Endodermal cell (in vitro differentiated cells): ENCODE measurements around the gene AATF. TPM values are rescaled to one million over a fixed set of nuclear protein-coding genes. Genes with fewer than 3 reads are reported as not detected.
A peak's percentile ranks its signal among the peaks of the same experiment; 100 is the strongest.

Experiments
- DNase-seq: peaks from one replicate; pipeline ENCODE4 v3.0.0-alpha.2; 2017
- H3K27ac ChIP-seq: 2 replicates; pipeline ENCODE4 v1.5.1; 2013; ENCODE audit warnings: mild to moderate bottlenecking, low read depth, low read length, moderate library complexity
- H3K27me3 ChIP-seq: 2 replicates; pipeline ENCODE4 v1.6.1; 2013; ENCODE audit warnings: mild to moderate bottlenecking, low read length, moderate library complexity; ENCODE audit not compliant: insufficient read depth, control insufficient read depth, poor library complexity, severe bottlenecking
- H3K36me3 ChIP-seq: 2 replicates; pipeline ENCODE4 v1.7.0; 2013; ENCODE audit warnings: mild to moderate bottlenecking, low read length, moderate library complexity; ENCODE audit not compliant: control insufficient read depth, insufficient read depth
- H3K4me1 ChIP-seq: one replicate; pipeline ENCODE4 v1.7.0; 2013; ENCODE audit warnings: low read length; ENCODE audit not compliant: control insufficient read depth, insufficient read depth
- H3K4me3 ChIP-seq: 2 replicates; pipeline ENCODE4 v1.5.1; 2013; ENCODE audit warnings: mild to moderate bottlenecking, low read length, moderate library complexity
- H3K9ac ChIP-seq: 2 replicates; pipeline ENCODE4 v1.6.1; 2013; ENCODE audit warnings: mild to moderate bottlenecking, low read length, moderate library complexity; ENCODE audit not compliant: poor library complexity, severe bottlenecking; ENCODE audit errors: extremely low read depth
- H3K9me3 ChIP-seq: 2 replicates; pipeline ENCODE4 v1.6.1; 2013; ENCODE audit warnings: mild to moderate bottlenecking, low read length, moderate library complexity; ENCODE audit not compliant: control insufficient read depth
- H3K27ac Mint-ChIP-seq: 2 replicates; pipeline ENCODE4 v1.8.0; 2020; ENCODE audit warnings: mixed read lengths
- H3K27me3 Mint-ChIP-seq: 2 replicates; pipeline ENCODE4 v1.8.0; 2021; ENCODE audit warnings: mild to moderate bottlenecking, mixed read lengths; ENCODE audit not compliant: insufficient read depth
- H3K36me3 Mint-ChIP-seq: 2 replicates; pipeline ENCODE4 v1.8.0; 2020; ENCODE audit warnings: low read depth, mixed read lengths
- H3K4me1 Mint-ChIP-seq: 2 replicates; pipeline ENCODE4 v1.8.0; 2020; ENCODE audit warnings: mixed read lengths
- H3K4me3 Mint-ChIP-seq: 2 replicates; pipeline ENCODE4 v1.8.0; 2020; ENCODE audit warnings: mild to moderate bottlenecking, moderate library complexity, mixed read lengths
- H3K9me3 Mint-ChIP-seq: 2 replicates; pipeline ENCODE4 v1.8.0; 2020; ENCODE audit warnings: mild to moderate bottlenecking, mixed read lengths
- CTCF ChIP-seq: fragments of 200-600 bp; sonication (generic); conservative IDR thresholded peaks from 2 replicates; pipeline ENCODE4 v1.5.0; 2021; ENCODE audit warnings: antibody characterized with exemption, mild to moderate bottlenecking
- WGBS, 2 experiments: methylation state at CpG; one replicate each; pipeline versions ENCODE4 v1.1.5 to v1.1.7; 2013; ENCODE audit warnings: missing lambda C conversion rate in 2 of 2, mixed read lengths in 1 of 2; ENCODE audit not compliant: insufficient coverage in 1 of 2, insufficient read length in 1 of 2; 5-methylcytosine and 5-hydroxymethylcytosine counted together
- total RNA-seq, 2 donors: library from RNA; stranded (reverse); fragmentation: NEBNext Ultra II Directional in 1 of 2; extraction: Animal tissue kit (Norgen Biotek cat#: 25700) in 1 of 2; gene quantifications; 2 replicates in 1 of 2; 3 replicates in 1 of 2; pipeline ENCODE4 v1.2.1, GENCODE V29; 2021

The AATF gene
- total RNA-seq, 2 donors from 2014 or later, result 90.7 TPM

GRCh38 chr17:36940313-36941264 is 8.2 kb upstream of the AATF start:
- Mint-ChIP-seq H3K27ac (peak overlapping the region; percentile 53), H3K4me3 (peak overlapping the region; percentile 98), H3K36me3 (peaks cover 49% of the 10 kb centered on the region), H3K9me3 (no peaks in the 10 kb centered on the region), H3K27me3 (peaks cover 79% of the 10 kb centered on the region), H3K4me1 (peaks cover 34% of the 10 kb centered on the region)
- H3K27ac ChIP-seq, result no peak overlapping the region
- H3K4me3 ChIP-seq, result peak overlapping the region; percentile 99
- H3K9me3 ChIP-seq, result no peaks in the 10 kb centered on the region
- peak overlapping the region; percentile 4 for H3K9ac ChIP-seq
- WGBS, 2 experiments, result 19 to 20% methylated on average over 34 to 51 of the region's 52 CpGs
- TF ChIP-seq CTCF, result no peak
- DNase-seq, result peak; percentile 82
- H3K36me3 ChIP-seq, result peaks cover 44% of the 10 kb centered on the region
- H3K4me1 ChIP-seq, result peaks cover 26% of the 10 kb centered on the region
- H3K27me3 ChIP-seq, result peaks cover 85% of the 10 kb centered on the region

- H3K9me3 ChIP-seq, result no peaks in the 10 kb centered on the region
- DNase-seq, result peak; percentile 81
- Mint-ChIP-seq H3K27me3 (peaks cover 83% of the 10 kb centered on the region), H3K36me3 (peaks cover 49% of the 10 kb centered on the region), H3K4me3 (peak overlapping the region; percentile 98), H3K9me3 (no peaks in the 10 kb centered on the region), H3K4me1 (peaks cover 38% of the 10 kb centered on the region), H3K27ac (peak overlapping the region; percentile 53)
- TF ChIP-seq CTCF, result no peak
- peaks cover 33% of the 10 kb centered on the region for H3K4me1 ChIP-seq
- H3K27ac ChIP-seq, result no peak overlapping the region
- 39 to 52% methylated on average over 9 to 17 of the region's 17 CpGs for WGBS, 2 experiments
- H3K9ac ChIP-seq, result peak overlapping the region; percentile 4
- peaks cover 44% of the 10 kb centered on the region for H3K36me3 ChIP-seq
- H3K27me3 ChIP-seq, result peaks cover 93% of the 10 kb centered on the region
- peak overlapping the region; percentile 99 for H3K4me3 ChIP-seq
These were observed 7.3 kb upstream of the AATF start for GRCh38 chr17:36941265-36942010.

GRCh38 chr17:36942019-36942599 is 6.6 kb upstream of the AATF start:
- no peak overlapping the region for H3K27ac ChIP-seq
- H3K9ac ChIP-seq, result no peak overlapping the region
- H3K27me3 Mint-ChIP-seq, result peaks cover 87% of the 10 kb centered on the region
- H3K4me3 Mint-ChIP-seq, result peak overlapping the region; percentile 98
- peaks cover 49% of the 10 kb centered on the region for H3K36me3 Mint-ChIP-seq
- peaks cover 95% of the 10 kb centered on the region for H3K27me3 ChIP-seq
- no peak for TF ChIP-seq CTCF
- H3K4me1 Mint-ChIP-seq, result peaks cover 44% of the 10 kb centered on the region
- DNase-seq, result peak; percentile 85
- WGBS, 2 experiments, result 16% methylated on average over 8 to 57 of the region's 57 CpGs
- H3K4me3 ChIP-seq, result peak overlapping the region; percentile 99
- H3K36me3 ChIP-seq, result peaks cover 44% of the 10 kb centered on the region
- no peaks in the 10 kb centered on the region for H3K9me3 ChIP-seq
- no peaks in the 10 kb centered on the region for H3K9me3 Mint-ChIP-seq
- peak overlapping the region; percentile 53 for H3K27ac Mint-ChIP-seq
- peaks cover 40% of the 10 kb centered on the region for H3K4me1 ChIP-seq
